GM19455 (cell line): Measurements from ENCODE around the gene CLDN7.
"Not testable (repeated sequence)": the region's sequence is repeated elsewhere in the genome, so short reads cannot be mapped to it uniquely, and the experiment has no call there.

Experiments used
- ATAC-seq: cut with Tn5 transposase; IDR thresholded peaks from one replicate; pipeline ENCODE4 v1.9.1; 2021; ENCODE audit not compliant: unreplicated experiment

CLDN7 gene

GRCh38 chr17:7256766-7257456 lies 5.4 kb downstream of the CLDN7 start:
- ATAC-seq: no peak

DNA sequence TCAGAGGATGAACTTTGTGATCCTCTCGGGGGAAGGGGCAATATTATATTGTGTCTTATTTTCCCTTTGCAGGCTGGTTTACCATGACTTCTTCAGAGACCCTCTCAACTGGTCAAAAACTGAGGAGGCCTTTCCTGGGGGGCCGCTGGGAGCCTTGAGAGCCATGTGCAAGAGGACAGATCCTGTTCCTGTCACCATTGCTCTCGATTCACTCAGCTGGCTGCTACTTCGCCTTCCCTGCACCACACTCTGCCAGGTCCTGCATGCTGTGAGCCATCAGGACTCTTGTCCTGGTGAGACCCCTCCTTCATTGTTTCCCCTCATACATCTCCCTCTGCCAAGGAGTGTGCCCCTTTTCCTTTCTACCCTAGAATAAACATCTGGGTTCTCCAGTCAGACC lies 7.8 kb downstream of the CLDN7 start:
- ATAC-seq: no peak

DNA sequence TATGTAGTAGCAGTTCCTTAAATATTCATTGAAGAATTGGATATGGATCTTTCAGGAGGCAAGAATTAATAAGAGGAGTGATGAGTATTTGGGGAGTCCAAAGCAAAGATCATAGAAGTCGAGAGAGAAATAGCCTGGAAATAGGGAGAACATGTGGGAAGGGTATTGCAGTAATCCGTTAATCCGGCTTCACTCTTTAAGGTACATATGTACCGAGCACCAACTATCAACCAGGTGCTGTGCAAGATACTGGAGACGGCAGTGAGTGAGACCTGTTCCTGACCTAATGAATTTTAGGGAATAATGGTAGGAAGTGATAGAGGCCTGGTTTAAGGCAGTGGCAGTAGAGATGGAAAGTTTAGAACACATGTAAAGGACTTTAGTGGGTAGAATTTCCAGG lies 9.2 kb downstream of the CLDN7 start:
- no peak for ATAC-seq

DNA sequence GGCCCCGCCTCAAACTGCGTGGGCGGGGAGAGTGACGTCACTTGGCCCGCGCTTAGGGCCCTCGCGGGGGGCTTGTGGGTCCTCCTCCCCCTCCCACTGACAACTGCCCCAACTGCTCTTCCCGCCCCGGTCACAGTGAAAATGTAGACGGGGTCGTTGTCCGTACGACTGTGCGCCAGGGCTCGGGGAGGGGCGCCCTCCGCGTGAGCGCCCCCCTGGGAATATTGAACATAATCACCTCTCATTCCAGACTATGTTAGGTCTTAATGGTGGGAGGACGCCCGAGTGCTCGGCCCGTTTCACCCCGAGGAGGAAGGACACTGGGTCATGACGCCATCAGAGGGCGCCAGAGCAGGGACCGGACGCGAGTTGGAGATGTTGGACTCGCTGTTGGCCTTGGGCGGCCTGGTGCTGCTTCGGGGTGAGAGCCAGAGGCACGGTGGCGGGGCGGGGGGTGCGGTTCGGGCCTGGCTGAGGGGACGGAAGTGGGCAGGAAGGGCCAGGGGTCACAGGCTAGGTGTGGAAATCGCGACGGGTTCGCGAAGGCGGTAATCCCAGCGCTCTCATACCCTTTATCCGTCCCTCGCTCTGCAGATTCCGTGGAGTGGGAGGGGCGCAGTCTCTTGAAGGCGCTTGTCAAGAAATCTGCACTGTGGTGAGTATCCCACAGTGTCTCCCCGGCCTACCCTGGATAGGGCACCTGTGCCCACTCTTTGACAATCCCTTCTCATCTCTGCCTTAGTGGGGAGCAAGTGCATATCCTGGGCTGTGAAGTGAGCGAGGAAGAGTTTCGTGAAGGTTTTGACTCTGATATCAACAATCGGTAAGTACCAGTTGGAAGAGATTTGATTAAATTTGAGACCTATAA lies 9.9 kb downstream of the CLDN7 start, which contains the start of gene ELP5:
ELP5 (plus strand) TSS at position 40 of the 868 bp plus-strand sequence; CDS start at position 376, 336 bp downstream.
- ATAC-seq: peak; percentile 40

DNA sequence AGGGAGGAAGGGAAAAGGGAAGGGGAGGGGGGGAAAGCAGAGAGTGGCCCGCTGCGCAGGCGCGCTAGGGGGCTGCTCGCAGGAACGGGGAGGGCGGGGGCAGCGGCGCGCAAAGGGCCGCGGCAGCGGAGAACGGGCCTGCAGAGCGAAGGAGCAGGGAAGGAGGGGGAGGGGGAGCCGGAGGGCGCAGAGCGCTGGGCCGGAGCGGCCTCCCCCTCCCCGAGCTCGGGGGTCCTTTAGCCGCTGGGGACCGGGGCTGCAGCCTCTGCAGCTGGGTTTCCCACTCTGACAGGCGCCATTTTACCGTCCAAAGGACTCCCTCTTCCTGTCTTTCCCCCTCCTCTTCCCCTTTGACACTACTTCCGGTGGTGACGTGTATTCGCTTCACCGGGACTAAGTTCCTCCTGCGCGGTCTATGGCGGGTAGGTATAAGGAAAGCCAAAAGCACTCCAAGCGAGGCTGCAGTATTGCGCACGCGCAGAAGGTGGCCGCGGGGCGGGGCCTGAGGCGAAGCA lies 10.6 kb downstream of the CLDN7 start, which contains the start of gene CTDNEP1:
CTDNEP1 (minus strand) TSS at position 74 of the 515 bp plus-strand sequence. CDS start 438 bp downstream, outside the sequence.
- ATAC-seq: peak; percentile 86

- ATAC-seq: no peak
Measured at GRCh38 chr17:7250695-7251627, 11.3 kb downstream of the CLDN7 start.

GRCh38 chr17:7249830-7250229 lies 12.4 kb downstream of the CLDN7 start:
- no peak for ATAC-seq

GRCh38 chr17:7249214-7249613 lies 13.1 kb downstream of the CLDN7 start:
- no peak for ATAC-seq

- ATAC-seq: no peak
Measured at GRCh38 chr17:7248796-7249195, 13.5 kb downstream of the CLDN7 start.

DNA sequence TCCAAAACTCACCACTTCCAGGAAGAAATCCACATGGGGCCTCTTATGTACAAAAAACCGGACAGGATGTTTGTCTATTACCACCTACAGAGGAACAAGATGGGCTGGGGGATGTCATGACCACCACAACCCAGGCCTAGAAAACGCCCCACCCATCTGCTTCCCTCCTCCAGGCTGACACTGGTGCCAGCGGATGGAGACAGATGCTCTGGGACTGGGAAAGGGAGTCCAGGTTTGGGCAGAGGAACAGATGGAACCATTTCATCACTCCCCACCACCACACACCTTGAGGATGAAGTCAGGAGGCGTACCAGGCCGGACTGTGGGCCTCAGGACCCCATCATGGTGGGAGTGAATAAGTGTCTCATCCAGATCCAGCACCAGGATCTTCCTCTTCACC lies 15.5 kb downstream of the CLDN7 start:
- no peak for ATAC-seq

GRCh38 chr17:7243838-7244237 lies 18.4 kb downstream of the CLDN7 start:
- not testable (repeated sequence) for ATAC-seq

DNA sequence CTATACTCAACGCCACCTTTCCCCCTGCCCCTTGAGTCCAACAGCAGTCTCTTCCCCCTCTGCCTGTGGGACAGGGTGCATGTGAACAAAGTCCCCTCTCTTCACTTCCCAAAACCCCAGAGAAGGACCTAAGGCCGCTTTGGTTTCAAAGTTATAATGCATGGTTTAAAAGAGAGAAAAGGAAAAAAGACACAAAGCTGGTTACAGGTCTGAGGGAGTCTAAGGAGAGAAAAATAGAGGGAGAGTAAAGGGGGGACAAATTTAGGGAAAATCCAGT lies 18.9 kb downstream of the CLDN7 start:
- no peak for ATAC-seq

GRCh38 chr17:7242717-7243452 lies 19.4 kb downstream of the CLDN7 start:
- peak; percentile 41 for ATAC-seq

DNA sequence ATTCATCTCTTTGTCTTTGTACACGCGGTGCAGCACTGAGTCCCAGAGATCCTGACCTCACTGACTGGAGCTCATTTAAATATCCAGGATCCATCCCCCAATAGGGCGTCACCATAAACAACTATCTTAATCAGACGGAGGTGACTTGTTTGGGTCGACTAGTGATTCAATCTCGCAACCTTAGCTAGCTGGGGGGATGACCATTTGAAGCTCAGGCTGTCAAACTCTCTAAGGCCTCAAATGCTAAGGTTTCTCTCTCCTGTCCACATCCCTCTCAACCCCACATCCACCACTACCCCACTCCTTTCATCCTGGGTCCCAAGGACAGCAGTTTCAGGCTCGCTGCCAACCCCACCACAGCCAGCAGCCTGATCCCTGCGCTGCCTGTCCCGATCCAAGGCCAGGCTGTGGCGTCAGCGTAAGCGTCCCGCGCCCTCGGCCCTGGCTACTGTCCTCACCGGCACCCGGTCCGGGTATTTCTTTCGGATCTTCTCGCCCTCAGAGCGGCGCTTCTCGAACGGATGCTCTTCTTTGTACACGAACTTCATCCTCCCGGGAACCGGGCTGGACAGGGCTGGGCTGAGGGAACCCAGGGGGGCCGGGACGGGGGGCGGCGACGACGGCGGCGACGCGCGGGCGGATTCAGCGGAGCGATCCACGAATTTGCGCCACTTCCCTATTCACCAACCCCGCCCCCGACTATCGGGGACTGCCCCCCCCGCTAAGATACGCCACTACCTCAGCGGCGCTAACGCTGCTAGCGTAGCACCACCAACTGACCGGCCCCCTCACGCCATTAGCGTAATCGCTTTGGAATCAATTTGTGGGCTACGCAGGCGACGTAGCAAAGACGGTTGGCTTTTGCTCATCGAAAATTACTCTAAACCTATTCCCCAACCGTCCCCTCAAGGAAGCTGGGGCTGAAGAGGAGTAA lies 20.2 kb downstream of the CLDN7 start, which contains the start of gene GABARAP:
GABARAP (minus strand) TSS at position 667 of the 934 bp plus-strand sequence; CDS start at position 548, 119 bp downstream.
- peak; percentile 28 for ATAC-seq

DNA sequence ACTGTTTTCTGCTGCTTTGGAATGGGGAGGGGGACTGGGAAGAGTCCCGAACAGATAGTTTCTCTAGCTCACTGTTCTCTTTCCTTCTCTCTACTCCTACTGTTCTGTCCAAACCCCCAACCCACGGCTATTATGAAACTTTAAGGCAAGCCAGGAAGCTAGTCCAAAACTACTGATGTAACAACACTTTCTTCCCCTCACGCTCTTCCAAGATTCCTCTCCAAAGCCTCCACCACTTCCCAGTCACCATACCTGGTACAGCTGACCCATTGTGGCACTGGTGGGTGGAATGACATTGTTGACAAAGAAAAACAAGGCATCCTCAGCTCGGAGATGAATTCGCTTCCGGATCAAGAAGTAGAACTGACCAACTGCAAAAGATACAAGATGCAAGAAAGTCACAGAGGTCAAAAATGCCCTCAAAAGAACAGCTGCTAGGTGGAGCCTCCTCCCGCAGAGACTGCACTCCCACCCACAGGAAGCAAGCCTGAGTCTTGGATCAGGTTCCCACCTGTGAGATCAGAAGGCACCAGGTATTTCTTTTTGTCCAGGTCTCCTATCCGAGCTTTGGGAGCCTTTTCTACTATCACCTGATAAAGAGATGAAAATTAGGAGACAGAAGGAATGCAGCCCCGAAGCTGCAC lies 21.1 kb downstream of the CLDN7 start:
- no peak for ATAC-seq

- no peak for ATAC-seq
Measured at GRCh38 chr17:7240375-7240774, 21.9 kb downstream of the CLDN7 start.

GRCh38 chr17:7239091-7240027 lies 22.9 kb downstream of the CLDN7 start, which contains the start of gene PHF23:
TSS of gene PHF23 (minus strand) at chr17:7239457. CDS start at chr17:7239279, 178 bp downstream.
- ATAC-seq: peak; percentile 42
